MM.1S (cell line): ENCODE measurements around the gene MMP15.

Source experiments
- EZH2phosphoT487 ChIP-seq: fragments of 300-600 bp; sonication (generic); IDR thresholded peaks from 2 replicates; pipeline ENCODE4 v1.6.1; 2018; ENCODE audit warnings: antibody characterized with exemption, low read length
- TF ChIP-seq, protein P1 (sequence below): fragments of 300-600 bp; sonication (generic); IDR thresholded peaks from 2 replicates; pipeline ENCODE4 v1.5.1; 2016; ENCODE audit warnings: antibody characterized with exemption, low read length, mixed read lengths

DNA sequence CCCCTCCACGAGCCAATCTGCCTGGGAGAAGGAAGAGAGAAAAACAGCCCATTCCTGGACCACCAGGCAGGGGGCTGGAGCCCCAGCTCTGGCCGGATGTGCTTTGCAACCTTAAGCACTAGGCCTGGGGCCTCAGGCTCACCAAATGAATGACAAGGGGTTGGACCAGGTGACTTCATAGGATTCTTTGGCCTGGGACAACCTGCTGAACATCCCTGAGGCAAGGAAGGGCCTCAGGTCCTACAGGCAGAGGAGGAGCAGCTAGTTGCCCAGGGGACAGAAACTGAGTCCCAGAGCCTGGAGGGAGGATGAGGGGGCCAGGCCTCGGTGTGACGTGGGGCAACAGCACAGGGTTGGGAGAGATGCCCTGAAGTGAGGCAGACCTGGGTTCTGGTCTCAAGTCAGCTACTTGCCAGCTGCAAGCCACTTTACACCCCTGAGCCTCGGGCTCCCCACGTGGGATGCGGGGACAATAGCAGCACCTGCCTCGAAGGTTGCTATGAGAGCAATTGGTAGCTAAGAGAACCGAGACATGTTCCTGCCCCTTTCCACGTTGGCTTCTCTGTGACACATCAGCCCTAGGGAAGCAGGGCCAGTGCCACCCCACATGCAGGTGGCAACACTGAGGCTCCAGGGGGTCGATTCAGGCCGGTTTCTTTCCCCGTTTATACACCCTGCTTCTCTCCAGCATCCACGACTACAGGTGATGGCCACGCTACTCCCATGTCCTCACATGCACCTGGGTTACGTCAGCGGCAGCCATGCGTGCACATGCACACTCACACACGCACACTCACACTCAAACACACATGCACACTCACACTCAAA lies 61.0 kb downstream of the MMP15 start:
- TF ChIP-seq, protein P1, sequence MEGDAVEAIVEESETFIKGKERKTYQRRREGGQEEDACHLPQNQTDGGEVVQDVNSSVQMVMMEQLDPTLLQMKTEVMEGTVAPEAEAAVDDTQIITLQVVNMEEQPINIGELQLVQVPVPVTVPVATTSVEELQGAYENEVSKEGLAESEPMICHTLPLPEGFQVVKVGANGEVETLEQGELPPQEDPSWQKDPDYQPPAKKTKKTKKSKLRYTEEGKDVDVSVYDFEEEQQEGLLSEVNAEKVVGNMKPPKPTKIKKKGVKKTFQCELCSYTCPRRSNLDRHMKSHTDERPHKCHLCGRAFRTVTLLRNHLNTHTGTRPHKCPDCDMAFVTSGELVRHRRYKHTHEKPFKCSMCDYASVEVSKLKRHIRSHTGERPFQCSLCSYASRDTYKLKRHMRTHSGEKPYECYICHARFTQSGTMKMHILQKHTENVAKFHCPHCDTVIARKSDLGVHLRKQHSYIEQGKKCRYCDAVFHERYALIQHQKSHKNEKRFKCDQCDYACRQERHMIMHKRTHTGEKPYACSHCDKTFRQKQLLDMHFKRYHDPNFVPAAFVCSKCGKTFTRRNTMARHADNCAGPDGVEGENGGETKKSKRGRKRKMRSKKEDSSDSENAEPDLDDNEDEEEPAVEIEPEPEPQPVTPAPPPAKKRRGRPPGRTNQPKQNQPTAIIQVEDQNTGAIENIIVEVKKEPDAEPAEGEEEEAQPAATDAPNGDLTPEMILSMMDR = no peak
- no peak for TF ChIP-seq EZH2phosphoT487
